GM12878 (cell line): ENCODE measurements around the gene FHIP1B. TPM values are rescaled to one million over a fixed set of nuclear protein-coding genes. Genes with fewer than 3 reads are reported as not detected.

Experiments
- ATAC-seq: fragments of 200-7000 bp; cut with Tn5 transposase; 3 replicates; pipeline ENCODE4 v1.9.1; 2020; ENCODE audit warnings: mild to moderate bottlenecking, moderate library complexity
- BruUV-seq: library from RNA; stranded (reverse); fragments of 400-500 nt; replicated peaks from 2 replicates; lab custom pipeline; 2021; lab: Mats Ljungman, UMichigan
- CTCF ChIA-PET: fragments of 300-600 bp; sonication (Branson Sonifier 250); formaldehyde crosslinking; extraction: SDS; loops from one replicate; lab custom pipeline; 2021; ENCODE audit warnings: inconsistent platforms; lab: Yijun Ruan, JAX
- POLR2A ChIA-PET: fragments of 350-600 bp; formaldehyde crosslinking; extraction: SDS; loops from one replicate; lab custom pipeline; 2021; ENCODE audit warnings: inconsistent platforms; lab: Charles Lee
- RAD21 ChIA-PET: fragments of 300-600 bp; sonication (Branson Sonifier 250); formaldehyde crosslinking; loops from one replicate; lab custom pipeline; 2023; ENCODE audit warnings: antibody characterized with exemption; ENCODE audit not compliant: unreplicated experiment; lab: Charles Lee
- SMC1A ChIA-PET: fragments of 300-600 bp; sonication (Branson Sonifier 250); formaldehyde crosslinking; loops from one replicate; lab custom pipeline; 2023; ENCODE audit not compliant: unreplicated experiment, uncharacterized antibody; lab: Charles Lee
- DNase-seq: peaks from one replicate; pipeline ENCODE4 v3.0.0-alpha.2; 2011; ENCODE audit warnings: low read depth, low spot score
- FAIRE-seq: peaks from 3 replicates; lab custom pipeline; 2011; peaks lifted over from hg19 to GRCh38; lab: Jason Lieb, UNC
- H2AFZ ChIP-seq: 2 replicates; pipeline ENCODE4 v1.6.0; 2011; ENCODE audit warnings: low read depth, low read length, control low read depth; ENCODE audit not compliant: control insufficient read depth
- H3K27ac ChIP-seq: 2 replicates; pipeline ENCODE4 v1.5.1; 2011; ENCODE audit warnings: control low read depth; ENCODE audit not compliant: control insufficient read depth, insufficient read depth
- H3K27me3 ChIP-seq, 2 experiments: replicated peaks in 1 of 2; 2 replicates each; pipeline versions ENCODE4 v1.6.0 to v1.6.1; 2011; ENCODE audit warnings: low read length in 1 of 2; ENCODE audit not compliant: control insufficient read depth in 2 of 2, insufficient read depth in 2 of 2
- H3K36me3 ChIP-seq, 2 experiments: 2 replicates each; pipeline ENCODE4 v1.5.1; 2011; ENCODE audit warnings: low read length in 1 of 2; ENCODE audit not compliant: control insufficient read depth in 2 of 2, insufficient read depth in 2 of 2
- H3K4me1 ChIP-seq: 2 replicates; pipeline ENCODE4 v1.6.1; 2011; ENCODE audit warnings: mild to moderate bottlenecking, low read length, moderate library complexity, mixed read lengths; ENCODE audit not compliant: control insufficient read depth, insufficient read depth
- H3K4me2 ChIP-seq: 2 replicates; pipeline ENCODE4 v1.6.0; 2011; ENCODE audit warnings: control low read depth; ENCODE audit not compliant: control insufficient read depth, insufficient read depth
- H3K4me3 ChIP-seq: fragments of 200-600 bp; sonication (generic); 2 replicates; pipeline ENCODE4 v1.5.1; 2016
- H3K79me2 ChIP-seq: 2 replicates; pipeline ENCODE4 v1.6.0; 2011; ENCODE audit warnings: low read length; ENCODE audit not compliant: control insufficient read depth, insufficient read depth
- H3K9ac ChIP-seq: 2 replicates; pipeline ENCODE4 v1.8.0; 2011; ENCODE audit warnings: low read length, control low read depth, mixed read lengths; ENCODE audit not compliant: control insufficient read depth, insufficient read depth
- H3K9me3 ChIP-seq: replicated peaks from 3 replicates; pipeline ENCODE4 v1.5.1; 2011; ENCODE audit warnings: mild to moderate bottlenecking, low read length; ENCODE audit not compliant: control insufficient read depth, insufficient read depth
- H4K20me1 ChIP-seq: 2 replicates; pipeline ENCODE4 v1.6.0; 2011; ENCODE audit not compliant: control insufficient read depth, insufficient read depth
- ATF7 ChIP-seq: fragments of 450-650 bp; IDR thresholded peaks from 2 replicates; pipeline ENCODE4 v1.6.1; 2016; ENCODE audit warnings: low read depth, mild to moderate bottlenecking
- CHD4 ChIP-seq: fragments of 200-600 bp; sonication (generic); IDR thresholded peaks from 2 replicates; pipeline ENCODE4 v1.6.1; 2016; ENCODE audit warnings: mild to moderate bottlenecking
- CREM ChIP-seq: IDR thresholded peaks from 2 replicates; pipeline ENCODE4 v1.6.1; 2014; ENCODE audit warnings: antibody characterized with exemption, low read depth
- EP300 ChIP-seq, 2 experiments: fragments of 150-350 bp in 1 of 2; IDR thresholded peaks; 2 replicates each; pipeline ENCODE4 v1.6.1; 2011 to 2012; ENCODE audit warnings: low read depth in 2 of 2, low read length in 2 of 2, borderline replicate concordance in 1 of 2, improper control_type of control experiment in 1 of 2, inconsistent platforms in 1 of 2; ENCODE audit not compliant: control insufficient read depth in 1 of 2
- MTA2 ChIP-seq: fragments of 450-650 bp; IDR thresholded peaks from 2 replicates; pipeline ENCODE4 v1.6.1; 2016; ENCODE audit warnings: low read depth, mild to moderate bottlenecking, moderate library complexity
- NFXL1 ChIP-seq: fragments of 450-650 bp; IDR thresholded peaks from 2 replicates; pipeline ENCODE4 v1.6.1; 2017; ENCODE audit warnings: antibody characterized with exemption, mild to moderate bottlenecking, borderline replicate concordance
- RAD51 ChIP-seq: fragments of 450-650 bp; IDR thresholded peaks from 2 replicates; pipeline ENCODE4 v1.6.1; 2016; ENCODE audit warnings: moderate library complexity, mild to moderate bottlenecking, inconsistent platforms
- SPI1 ChIP-seq: IDR thresholded peaks from 2 replicates; pipeline ENCODE4 v1.6.1; 2011; ENCODE audit warnings: low read depth, mild to moderate bottlenecking, low read length, moderate library complexity, borderline replicate concordance; ENCODE audit not compliant: insufficient read depth
- ZNF24 ChIP-seq: fragments of 450-650 bp; IDR thresholded peaks from 2 replicates; pipeline ENCODE4 v1.6.1; 2017; ENCODE audit warnings: antibody characterized with exemption, mild to moderate bottlenecking
- ZNF622 ChIP-seq: fragments of 450-650 bp; IDR thresholded peaks from 2 replicates; pipeline ENCODE4 v1.6.1; 2017; ENCODE audit warnings: mild to moderate bottlenecking, inconsistent platforms
- WGBS: methylation state at CpG from one replicate; pipeline ENCODE4 v1.1.6; 2016; ENCODE audit warnings: low lambda C conversion rate; ENCODE audit not compliant: insufficient replicate concordance, insufficient coverage; ENCODE audit errors: missing lambda C conversion rate; 5-methylcytosine and 5-hydroxymethylcytosine counted together
- in situ Hi-C: fragments of 300-500 bp; cut with MboI; formaldehyde crosslinking; loops from 9 replicates; pipeline ENCODE4 v1.14.3; 2018; ENCODE audit warnings: mixed read lengths
- intact Hi-C: fragments of 100-400 bp; cut with micrococcal nuclease; formaldehyde crosslinking; loops from one replicate; pipeline ENCODE4 v1.14.2; 2022; ENCODE audit not compliant: unreplicated experiment
- polyA plus RNA-seq, 11 experiments: library from polyadenylated mRNA; depleted of rRNA in 4 of 11; unstranded in 6 of 11; stranded (reverse) in 5 of 11; fragments of >200 nt; fragmentation: Nextera tagmentation in 4 of 11; fragmentation: Illumina TruSeq in 1 of 11; extraction: Ambion mirVana in 4 of 11; extraction: Trizol in 1 of 11; gene quantifications; 1 replicate in 1 of 11; 2 replicates in 10 of 11; pipeline versions ENCODE4 v1.2.1 to v1.2.3, GENCODE V29; 2011 to 2016; ENCODE audit warnings: inconsistent platforms in 2 of 11, missing spikeins in 2 of 11, low read depth in 1 of 11
- total RNA-seq, 4 experiments: library from RNA; depleted of rRNA in 3 of 4; stranded (reverse); fragments of >200 nt in 3 of 4; fragmentation: Illumina TruSeq in 1 of 4; extraction: Trizol in 1 of 4; gene quantifications; 2 replicates each; pipeline versions ENCODE4 v1.2.1 to v1.2.3, GENCODE V29; 2013 to 2021
- TF ChIP-seq, protein P1 (sequence below): IDR thresholded peaks from 2 replicates; pipeline ENCODE4 v1.6.1; 2012; ENCODE audit warnings: improper control_type of control experiment, low read depth, low read length; ENCODE audit not compliant: insufficient replicate concordance
- TF ChIP-seq, protein P2 (sequence below): fragments of 450-650 bp; IDR thresholded peaks from 2 replicates; pipeline ENCODE4 v1.6.1; 2016; ENCODE audit warnings: mild to moderate bottlenecking

Gene FHIP1B
- total and polyA plus RNA-seq, 10 of the 15 experiments (the other 5 are each of a cell fraction or from before 2014, with no cell fraction given) = 0.90 to 28.1 (median 11.1) TPM

DNA sequence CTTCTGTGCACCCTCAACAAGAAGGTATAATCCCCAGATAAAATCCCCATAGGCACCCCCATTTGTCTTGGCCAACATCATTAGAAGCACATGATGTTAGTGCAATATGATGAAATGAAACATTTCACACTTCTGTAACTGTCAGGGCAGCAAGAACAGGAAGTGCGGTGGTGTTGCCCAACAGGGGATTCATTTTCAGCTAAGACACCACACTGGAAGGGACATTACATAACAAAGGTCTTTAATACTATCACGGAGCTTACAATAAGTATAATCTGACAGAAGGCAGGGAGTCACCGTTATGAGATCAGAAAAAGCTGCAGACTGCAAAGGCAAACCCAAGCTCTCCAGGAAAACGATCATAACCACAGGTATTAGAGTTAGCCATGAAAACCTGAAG, 33.5 kb downstream of the FHIP1B start:
- Histone ChIP-seq H3K27ac (no peak overlapping the region), H4K20me1 (no peaks in the 10 kb centered on the region), H3K9me3 (no peaks in the 10 kb centered on the region), H3K36me3 (no peaks in the 10 kb centered on the region), H3K4me1 (peaks cover 9% of the 10 kb centered on the region), H2AFZ (no peak overlapping the region), H3K9ac (no peak overlapping the region), H3K4me3 (no peak overlapping the region), H3K79me2 (no peaks in the 10 kb centered on the region), H3K27me3 (no peaks in the 10 kb centered on the region), H3K4me2 (no peak overlapping the region)
- ChIA-PET CTCF (no interaction called here), POLR2A (no interaction called here), RAD21 (interaction anchor here (1.1 kb wide), 1 partner anchor 28 kb away, joined by 4 read pairs; no protein-coding TSS in a partner anchor), SMC1A (interaction anchor here (0.9 kb wide), 1 partner anchor 50 kb away, joined by 3 read pairs; no protein-coding TSS in a partner anchor)
- DNase-seq (no peak), FAIRE-seq (no peak), ATAC-seq (peak; percentile 63)
- BruUV-seq = no TSS peak
- no peak for TF ChIP-seq EP300 (IDR thresholded peaks at IDR 0.05; ENCODE audit: borderline replicate concordance in 1 of 2, control insufficient read depth in 1 of 2, low read depth in 2 of 2, low read length in 2 of 2)
- TF ChIP-seq RAD51 = peak; percentile 23; the same call in 1 of the 2 replicates
- no peak for TF ChIP-seq CREM
- TF ChIP-seq, protein P1, sequence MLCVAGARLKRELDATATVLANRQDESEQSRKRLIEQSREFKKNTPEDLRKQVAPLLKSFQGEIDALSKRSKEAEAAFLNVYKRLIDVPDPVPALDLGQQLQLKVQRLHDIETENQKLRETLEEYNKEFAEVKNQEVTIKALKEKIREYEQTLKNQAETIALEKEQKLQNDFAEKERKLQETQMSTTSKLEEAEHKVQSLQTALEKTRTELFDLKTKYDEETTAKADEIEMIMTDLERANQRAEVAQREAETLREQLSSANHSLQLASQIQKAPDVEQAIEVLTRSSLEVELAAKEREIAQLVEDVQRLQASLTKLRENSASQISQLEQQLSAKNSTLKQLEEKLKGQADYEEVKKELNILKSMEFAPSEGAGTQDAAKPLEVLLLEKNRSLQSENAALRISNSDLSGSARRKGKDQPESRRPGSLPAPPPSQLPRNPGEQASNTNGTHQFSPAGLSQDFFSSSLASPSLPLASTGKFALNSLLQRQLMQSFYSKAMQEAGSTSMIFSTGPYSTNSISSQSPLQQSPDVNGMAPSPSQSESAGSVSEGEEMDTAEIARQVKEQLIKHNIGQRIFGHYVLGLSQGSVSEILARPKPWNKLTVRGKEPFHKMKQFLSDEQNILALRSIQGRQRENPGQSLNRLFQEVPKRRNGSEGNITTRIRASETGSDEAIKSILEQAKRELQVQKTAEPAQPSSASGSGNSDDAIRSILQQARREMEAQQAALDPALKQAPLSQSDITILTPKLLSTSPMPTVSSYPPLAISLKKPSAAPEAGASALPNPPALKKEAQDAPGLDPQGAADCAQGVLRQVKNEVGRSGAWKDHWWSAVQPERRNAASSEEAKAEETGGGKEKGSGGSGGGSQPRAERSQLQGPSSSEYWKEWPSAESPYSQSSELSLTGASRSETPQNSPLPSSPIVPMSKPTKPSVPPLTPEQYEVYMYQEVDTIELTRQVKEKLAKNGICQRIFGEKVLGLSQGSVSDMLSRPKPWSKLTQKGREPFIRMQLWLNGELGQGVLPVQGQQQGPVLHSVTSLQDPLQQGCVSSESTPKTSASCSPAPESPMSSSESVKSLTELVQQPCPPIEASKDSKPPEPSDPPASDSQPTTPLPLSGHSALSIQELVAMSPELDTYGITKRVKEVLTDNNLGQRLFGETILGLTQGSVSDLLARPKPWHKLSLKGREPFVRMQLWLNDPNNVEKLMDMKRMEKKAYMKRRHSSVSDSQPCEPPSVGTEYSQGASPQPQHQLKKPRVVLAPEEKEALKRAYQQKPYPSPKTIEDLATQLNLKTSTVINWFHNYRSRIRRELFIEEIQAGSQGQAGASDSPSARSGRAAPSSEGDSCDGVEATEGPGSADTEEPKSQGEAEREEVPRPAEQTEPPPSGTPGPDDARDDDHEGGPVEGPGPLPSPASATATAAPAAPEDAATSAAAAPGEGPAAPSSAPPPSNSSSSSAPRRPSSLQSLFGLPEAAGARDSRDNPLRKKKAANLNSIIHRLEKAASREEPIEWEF = no peak
- TF ChIP-seq NFXL1 = no peak
- TF ChIP-seq MTA2 = 0 out of 2 replicates have a peak, but pooled peaks have one; percentile 50
- no peak for TF ChIP-seq CHD4
- no peak for TF ChIP-seq ZNF622
- TF ChIP-seq, protein P2, sequence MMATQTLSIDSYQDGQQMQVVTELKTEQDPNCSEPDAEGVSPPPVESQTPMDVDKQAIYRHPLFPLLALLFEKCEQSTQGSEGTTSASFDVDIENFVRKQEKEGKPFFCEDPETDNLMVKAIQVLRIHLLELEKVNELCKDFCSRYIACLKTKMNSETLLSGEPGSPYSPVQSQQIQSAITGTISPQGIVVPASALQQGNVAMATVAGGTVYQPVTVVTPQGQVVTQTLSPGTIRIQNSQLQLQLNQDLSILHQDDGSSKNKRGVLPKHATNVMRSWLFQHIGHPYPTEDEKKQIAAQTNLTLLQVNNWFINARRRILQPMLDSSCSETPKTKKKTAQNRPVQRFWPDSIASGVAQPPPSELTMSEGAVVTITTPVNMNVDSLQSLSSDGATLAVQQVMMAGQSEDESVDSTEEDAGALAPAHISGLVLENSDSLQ = peak; percentile 34; the same call in 1 of the 2 replicates
- peak; percentile 57; the same call in 1 of the 2 replicates for TF ChIP-seq ZNF24
- peak; percentile 65; the same call in 1 of the 2 replicates for TF ChIP-seq SPI1
- peak; percentile 55 for TF ChIP-seq ATF7
- intact Hi-C loops = no loop called here
- in situ Hi-C loops = no loop called here
- 89% methylated on average over 4 of the region's 4 CpGs for whole genome bisulfite sequencing
